Amniotic epithelial cell (primary cell): ENCODE measurements around the gene EML3.
"Not testable (repeated sequence)": the region's sequence is repeated elsewhere in the genome, so short reads cannot be mapped to it uniquely, and the experiment has no call there.

Experiments
- DNase-seq: peaks from one replicate; pipeline ENCODE4 v3.0.0-alpha.2; 2010; ENCODE audit warnings: low read depth

The EML3 gene

GRCh38 chr11:62573006-62573591, 39.5 kb downstream of the EML3 start:
- DNase-seq = no peak

- no peak for DNase-seq
These were observed 40.1 kb downstream of the EML3 start for GRCh38 chr11:62572431-62572830.

- DNase-seq = not testable (repeated sequence)
These were observed 41.1 kb downstream of the EML3 start for GRCh38 chr11:62571493-62571892.

GRCh38 chr11:62570903-62571302, 41.7 kb downstream of the EML3 start:
- not testable (repeated sequence) for DNase-seq

DNA sequence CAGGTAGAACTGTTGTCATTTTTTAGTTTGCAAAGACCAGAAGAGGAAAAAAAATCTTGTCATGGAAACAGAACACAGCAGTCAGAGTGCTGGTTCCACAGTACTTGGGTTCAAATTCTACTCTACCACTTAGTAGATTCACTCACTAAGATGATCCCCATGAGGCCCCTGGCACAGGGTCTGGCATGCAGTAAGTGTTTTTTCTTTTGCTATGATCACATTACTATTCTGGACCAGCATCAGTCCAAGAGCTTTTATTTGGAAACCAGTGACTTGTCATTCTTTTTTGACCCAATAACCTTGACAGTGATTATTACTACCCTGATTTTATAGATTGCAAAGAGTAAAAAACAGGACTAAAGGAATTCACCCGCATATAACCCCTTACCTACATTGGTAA, 43.0 kb downstream of the EML3 start:
- DNase-seq = no peak

DNA sequence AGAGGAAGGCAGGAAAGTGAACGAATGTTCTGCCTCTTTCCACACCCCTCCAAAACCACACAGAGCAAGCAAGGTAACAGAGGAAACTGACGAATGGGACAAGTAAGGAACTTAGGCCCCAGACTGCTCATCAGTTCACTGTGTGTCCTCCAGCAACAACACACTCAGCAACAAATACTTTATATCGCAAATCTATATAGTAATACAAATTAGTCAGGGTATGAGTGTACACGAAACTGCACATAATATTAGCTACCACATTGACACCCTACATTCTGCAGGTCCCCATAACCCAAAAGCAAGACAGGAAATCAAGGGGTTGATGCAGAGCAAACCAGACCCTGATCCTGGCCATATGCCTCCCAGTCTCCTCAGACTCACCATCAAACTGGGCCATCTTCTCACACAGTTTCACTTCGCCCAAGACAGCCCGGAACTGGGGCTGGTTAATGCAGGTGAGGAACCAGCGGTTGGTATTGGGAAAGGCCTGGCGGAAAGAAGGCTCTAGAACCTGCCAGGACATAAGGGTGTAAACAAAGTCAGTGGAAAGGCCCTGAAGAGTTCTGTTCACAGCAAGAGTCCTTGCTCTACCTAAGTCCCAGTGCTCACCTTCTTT, 45.4 kb downstream of the EML3 start:
- no peak for DNase-seq

- DNase-seq = no peak
These were observed 46.3 kb downstream of the EML3 start for GRCh38 chr11:62566247-62566646.

DNA sequence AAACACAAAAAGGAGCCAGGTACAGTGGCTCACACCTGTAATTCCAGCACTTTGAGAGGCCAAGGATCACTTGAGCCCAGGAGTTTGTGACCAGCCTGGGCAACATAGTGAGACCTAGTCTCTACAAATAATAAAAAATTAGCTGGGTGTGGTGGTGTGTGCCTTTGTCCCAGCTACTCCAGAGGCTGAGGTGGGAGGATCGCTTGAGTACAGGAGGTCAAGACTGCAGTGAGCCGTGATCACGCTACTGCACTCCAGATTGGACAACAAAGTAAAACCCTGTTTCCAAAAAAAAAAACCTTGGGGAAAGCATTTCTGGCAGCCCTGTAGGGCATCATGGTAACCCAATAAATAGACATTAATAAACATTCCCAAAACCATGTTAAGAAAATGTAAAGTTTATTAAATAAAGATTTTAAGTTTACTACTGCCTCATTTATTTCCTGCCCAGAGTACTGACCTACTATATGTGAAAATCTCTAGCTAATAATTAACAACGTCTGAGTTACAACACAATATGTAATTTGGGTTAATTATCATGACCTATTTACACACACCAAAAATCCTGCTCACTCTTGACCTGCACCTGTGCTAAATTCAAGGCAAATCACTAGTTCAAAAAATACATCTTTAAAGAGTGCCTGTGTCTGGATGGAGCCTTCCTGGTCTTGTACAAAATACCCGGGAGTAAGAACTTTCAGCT, 47.3 kb downstream of the EML3 start:
- DNase-seq = no peak

- not testable (repeated sequence) for DNase-seq
These were observed 50.8 kb downstream of the EML3 start for GRCh38 chr11:62561677-62562230.

DNA sequence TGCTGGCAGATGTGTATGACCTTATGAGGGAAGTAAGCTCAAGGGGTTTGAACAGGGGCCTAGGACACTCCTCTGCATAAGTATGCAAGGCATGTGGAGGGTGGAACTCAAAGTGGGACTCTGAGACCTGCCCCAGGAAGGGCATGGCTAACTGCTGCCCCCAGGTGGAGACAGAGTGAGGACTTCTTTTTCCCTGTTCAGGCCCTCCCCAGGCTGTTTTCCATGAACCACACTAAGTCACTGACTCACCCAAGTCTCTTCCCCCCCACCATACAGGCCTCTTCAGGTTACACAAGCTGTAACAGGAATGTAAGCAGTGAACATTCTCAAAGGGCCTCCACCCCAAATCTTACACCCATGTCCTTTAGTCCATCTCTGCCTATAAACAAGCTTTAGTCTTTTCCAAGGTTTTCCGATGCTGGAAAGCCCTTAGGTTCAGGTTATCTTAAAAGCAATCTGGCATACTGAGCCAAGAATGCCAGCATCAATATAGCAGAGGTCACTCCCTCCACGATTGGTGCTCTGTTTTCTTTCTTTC, 51.9 kb downstream of the EML3 start:
- DNase-seq = peak; percentile 98

DNA sequence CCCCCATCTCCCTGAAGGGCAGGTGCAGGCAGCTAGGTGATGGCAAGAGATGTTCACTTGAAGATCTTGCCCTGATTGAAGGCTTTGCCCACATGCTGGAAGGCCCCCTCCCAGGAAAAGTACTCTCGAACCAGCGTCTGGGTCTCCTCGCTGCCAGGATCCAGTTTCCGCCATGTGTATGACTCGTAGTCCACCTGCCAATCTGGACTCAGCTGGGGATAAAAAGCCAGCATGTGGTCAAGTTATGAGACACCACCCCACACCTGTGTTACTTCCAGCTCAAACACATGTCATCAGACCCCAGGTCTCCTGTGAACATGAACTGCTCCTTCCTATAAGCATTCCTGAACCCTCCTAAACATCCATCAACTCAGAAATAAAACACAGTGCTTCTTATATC, 52.9 kb downstream of the EML3 start:
- not testable (repeated sequence) for DNase-seq

GRCh38 chr11:62559204-62559603, 53.4 kb downstream of the EML3 start:
- no peak for DNase-seq

DNA sequence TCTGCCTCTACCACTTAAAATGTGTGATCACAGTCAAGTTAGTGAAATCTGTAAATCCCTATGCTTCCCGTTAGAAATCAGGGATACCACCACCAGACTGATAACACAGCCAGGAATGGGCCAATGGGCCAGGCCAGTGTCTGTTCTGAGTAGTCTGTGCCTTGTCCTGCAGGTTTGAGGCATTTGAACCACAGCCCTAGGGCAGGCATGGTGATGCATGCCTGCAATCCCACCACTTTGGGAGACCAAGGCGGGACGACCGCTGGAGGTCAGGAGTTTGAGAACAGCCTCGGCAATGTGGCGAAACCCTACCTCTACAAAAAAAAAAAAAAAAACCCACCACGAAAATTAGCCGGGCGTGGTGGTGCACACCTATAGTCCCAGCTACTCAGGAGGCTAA, 53.9 kb downstream of the EML3 start:
- no peak for DNase-seq

GRCh38 chr11:62556875-62557631, 55.5 kb downstream of the EML3 start:
- DNase-seq = no peak

DNA sequence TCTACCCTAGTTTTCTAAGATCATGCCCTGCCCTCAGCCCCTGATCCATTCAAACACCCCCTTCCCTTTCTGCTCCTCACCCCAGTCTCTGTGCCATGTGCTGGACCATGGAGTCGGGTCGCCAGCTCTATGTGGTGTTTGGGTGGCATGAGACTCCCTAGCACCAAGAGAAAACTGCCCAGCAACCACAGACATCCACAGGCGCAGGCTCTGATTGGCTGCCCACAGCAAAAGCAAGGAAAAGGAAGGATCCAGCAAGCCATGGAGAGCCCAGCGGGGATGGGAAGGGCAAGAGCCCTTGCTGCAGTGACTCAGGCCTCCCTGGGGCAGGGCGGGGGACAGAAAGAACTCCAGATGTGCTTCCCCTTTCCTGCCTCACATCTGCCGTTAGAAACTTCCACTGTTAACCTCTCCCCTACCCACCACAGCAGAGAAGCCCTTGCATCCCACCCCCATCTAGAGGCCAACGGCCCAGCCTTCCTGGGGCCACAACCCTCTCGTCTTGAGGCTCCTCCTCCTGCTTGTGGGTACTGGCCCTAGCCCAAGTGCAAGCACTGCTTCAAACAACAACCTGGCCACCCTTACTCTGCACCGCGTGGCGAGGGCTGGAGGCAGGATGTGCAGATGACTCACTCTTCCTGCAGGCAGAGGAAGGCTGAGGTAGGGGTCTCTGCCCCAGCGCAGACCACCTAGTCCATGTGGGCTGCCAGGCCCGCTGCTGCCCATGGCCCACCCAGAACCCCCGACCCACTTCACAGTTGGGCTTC, 56.3 kb downstream of the EML3 start:
- peak; percentile 95 for DNase-seq

GRCh38 chr11:62555464-62556107, 57.0 kb downstream of the EML3 start:
- no peak for DNase-seq

DNA sequence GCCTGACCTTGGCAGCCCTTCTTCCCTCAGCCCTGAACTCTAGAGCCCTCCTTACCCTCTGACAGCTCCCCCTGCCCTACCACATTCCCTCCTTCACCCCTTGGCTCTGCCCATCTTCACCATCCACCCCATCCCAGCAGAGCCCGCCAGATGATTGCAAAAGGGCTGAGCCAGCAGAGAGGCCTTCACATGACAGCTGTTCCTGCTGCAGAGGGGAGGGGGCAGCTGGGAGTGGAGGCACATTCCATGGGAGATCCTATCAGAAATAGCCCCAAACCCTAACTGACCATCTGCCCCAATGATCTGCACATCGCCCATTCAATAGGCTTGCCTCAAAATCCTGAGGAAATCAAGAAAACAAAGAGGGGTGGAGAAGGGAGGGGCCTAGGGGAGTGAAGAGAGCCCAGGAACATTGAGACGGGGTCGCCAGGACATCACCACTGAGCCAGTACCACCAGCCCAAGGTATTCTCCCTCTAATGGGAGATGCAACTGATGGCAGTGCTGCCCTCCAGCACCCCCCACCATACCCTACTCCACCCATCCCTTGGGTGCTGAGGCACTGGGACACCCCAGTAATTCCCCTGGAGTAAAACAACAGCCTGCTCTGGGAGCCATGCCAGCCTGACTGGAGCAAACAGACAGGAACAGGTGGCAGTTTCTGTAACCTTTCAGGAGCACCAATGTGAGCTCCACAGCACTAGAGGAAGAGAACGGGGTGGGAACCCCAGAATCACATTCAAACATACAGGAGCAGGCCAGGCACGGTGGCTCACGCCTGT, 58.0 kb downstream of the EML3 start:
- DNase-seq = no peak

DNA sequence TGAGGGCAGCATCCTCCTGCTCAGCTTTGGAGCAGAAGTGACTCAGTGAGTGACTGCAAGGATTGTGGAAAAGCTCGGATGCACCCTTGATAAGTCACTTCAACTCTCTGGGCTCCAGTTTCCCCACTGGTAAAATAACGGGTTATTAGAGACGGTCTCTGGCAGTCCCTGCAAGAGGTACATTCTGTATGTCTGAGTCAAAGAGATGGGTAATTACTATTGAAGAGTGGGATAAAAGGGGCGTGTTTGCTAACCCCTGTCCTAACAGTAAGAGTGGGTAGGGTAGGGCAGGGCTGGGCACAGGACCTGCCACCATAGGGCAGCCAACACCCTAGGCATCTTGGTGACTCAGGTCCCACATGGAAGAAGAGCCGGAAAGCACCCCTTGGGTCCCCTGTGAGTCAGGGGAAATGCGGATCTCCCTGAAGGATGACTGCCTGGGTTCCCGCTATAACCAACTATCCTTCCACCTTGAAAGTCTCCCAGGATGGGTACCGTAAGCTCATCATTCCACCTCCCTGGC, 58.7 kb downstream of the EML3 start:
- peak; percentile 81 for DNase-seq

DNA sequence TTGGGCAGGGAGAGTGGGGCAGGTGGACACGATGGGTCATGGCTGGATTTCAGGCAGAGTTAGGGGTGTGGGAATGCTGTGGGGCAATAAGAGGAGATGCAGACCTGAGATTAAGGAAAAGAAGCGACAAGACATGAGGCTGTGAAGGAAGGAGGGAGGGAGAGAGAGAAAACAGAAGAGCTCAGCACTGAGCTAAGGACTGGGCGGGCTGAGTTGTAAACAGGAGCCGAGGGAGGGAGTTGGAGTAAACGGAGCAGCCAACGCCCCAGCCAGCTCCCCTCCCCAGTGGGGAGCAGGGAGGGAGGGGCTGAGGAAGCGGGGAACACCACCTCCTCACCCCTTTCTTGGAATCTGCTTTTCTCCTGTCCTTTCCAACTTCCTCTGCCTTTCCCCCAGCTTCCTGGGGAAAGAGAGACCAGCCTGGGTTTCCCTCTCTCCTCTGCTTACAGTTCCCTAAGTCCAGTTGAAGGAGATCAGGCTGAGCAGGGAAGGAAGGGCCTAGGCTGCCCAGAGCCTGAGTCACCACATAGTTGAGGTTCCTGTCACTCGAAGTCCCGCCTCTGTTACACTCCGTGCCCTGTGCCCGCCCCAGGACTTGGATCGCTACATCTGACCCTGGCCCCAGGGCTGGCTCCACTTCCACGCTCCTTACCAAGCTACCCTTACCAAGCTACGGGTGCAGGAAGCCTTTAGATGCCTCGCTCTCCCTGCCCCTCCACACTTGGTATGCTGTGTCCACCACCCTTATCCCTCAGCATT, 59.3 kb downstream of the EML3 start:
- peak; percentile 94 for DNase-seq
